GM19240 (cell line): ENCODE data around the gene IBTK.
"Not testable (repeated sequence)": the region's sequence is repeated elsewhere in the genome, so short reads cannot be mapped to it uniquely, and the experiment has no call there.

ENCODE experiments used
- DNase-seq: peaks from one replicate; pipeline ENCODE4 v3.0.0; 2011; ENCODE audit warnings: low spot score; ENCODE audit not compliant: insufficient read length

IBTK gene

DNA sequence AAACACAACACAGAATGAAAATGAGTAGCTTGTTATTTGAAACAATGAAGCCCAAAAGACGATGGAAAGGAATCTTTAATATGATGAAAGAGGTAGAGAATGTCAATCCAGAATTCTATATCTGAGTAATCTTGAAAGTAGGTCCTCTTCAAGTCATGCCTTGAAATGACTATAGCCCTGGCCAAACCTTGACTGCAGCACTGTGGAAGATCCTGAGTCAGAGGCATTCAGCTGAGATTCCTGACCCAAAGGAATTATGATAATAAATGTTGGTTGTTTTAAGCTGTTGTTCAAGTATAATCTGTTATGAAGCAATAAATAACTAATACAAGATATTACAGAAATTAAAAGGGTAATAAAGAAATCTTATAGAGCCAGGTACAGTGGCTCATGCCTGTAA is 64.8 kb downstream of the IBTK start:
- DNase-seq, result no peak

DNA sequence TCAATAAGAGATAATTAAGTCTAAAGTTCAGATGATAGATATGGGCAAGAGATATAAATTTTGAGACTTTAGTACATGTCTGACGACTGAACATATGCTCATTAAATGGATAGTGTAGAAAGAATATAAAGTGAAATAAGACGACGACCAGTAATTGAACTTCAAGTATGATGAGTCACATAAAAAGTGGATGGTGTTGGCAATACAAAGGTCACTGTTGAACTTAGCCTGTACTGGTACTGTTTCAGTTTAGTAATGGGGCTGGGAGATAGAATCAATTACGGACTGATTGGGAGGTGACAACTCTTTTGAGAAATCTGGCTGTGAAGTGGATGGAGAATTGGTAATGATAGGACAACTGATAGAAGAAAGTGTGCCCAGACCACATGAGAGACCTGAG is 68.1 kb downstream of the IBTK start:
- no peak for DNase-seq

DNA sequence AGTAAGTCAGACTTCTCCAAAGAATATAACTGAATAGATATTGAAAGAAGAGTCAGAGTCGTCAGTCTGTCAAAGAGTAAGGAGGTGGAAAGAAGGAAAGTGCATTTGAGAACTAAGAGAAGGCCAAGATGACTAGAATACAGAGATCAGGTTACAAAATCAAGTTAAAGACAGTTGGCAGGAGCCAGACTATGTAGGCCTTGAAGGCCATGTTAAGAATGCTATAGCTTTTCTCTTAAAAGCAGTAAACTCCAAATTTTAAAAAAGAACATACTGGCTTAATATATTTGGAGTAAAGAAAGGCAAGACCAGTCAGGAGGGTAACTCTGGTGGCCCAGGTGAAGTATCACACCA is 68.8 kb downstream of the IBTK start:
- DNase-seq, result no peak

DNA sequence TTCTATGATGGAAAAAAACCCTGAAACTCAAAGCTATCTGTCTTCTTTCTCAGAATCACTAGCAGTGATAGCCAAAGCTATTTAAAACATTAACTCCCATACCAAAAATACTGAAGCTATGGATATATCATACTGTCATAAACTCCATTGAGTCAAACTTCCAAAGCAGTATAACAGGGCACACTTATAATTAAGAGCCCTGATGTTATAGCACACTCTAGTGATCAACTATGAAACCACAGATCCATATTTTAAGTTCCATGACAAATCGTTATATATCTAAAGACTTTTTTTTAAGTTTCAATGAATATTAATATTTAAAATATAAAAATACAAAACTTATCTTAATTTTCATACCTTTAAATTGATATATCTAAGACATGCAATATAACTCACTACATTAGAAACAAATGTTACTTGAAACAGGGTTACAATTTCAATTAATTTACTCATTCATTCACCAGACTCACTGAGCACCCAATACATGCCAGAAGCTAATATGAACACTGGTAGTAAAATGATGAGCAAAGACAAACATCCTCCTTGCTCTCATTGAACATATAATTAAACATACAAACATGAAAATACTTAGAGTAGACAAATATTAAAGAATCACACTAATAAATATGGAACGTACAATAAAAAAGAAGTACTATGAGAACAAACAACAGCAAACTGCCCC is 69.3 kb downstream of the IBTK start:
- DNase-seq, result no peak

DNA sequence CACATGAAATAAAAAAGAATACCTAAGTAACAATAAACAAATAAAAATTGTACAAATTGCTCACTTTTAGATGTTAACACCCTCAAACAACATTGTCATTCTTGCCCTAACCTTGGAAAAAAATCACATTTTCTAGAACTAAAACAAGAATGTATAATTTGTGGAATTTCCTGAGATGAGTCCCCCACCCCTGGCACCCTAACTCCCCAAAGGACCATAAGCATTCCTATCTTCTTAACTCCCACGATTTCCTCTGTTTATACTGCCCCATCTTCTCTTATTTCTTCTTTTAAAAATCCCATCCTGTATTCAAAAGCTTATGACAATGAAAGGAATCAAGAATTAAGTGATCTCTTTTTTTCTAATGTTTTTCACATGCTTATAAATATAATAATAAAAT is 70.9 kb downstream of the IBTK start:
- no peak for DNase-seq

DNA sequence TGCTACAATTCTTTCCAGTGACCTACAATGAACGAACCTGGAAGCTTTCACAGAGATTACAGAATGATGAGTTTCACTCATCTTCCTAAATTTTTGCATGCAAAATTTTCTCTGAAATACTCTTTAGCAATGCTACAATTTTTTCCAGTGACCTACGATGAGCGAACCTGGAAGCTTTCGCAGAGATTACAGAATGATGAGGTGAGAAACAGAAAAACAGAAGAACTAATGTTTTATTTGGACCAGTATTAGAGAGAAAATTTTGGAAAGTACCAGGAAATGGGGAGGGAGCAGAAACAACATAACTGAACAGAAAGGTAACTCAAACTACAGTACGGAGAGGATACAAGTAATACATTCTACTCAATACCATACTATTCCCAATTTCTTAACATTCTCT is 75.0 kb downstream of the IBTK start:
- no peak for DNase-seq

DNA sequence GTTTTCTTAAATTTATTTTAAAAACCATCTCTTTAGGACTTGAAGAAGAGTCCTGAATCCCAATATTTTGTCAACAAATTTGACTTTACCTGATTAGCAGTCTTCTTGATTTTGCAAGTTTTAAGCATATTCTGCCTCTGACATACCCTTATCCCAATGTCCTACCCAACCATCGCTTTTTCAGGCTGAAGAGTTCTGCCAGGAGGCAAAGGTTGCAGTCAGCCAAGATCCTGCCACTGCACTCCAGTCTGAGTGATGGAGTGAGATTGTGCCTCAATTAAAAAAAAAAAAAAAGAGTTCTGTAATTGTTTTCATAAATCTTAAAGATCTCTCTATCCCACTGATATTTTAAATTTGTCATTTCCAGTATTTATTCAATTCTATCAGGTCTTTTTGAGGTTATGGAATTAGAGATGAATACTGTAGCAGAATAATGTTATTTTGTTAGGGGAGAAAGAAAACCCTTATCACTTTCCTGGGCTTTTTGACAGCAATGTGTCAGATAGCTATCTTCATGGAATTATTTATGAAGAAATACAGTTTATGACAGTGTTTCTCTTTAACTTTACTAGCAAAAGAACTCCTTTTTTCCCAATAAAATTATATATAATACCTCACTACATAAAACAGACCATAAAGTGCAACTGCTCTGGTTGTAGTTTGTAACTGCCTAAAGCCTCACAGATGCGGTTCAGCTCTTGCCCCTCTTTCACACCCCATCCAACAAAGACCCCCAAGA is 78.2 kb downstream of the IBTK start:
- no peak for DNase-seq

DNA sequence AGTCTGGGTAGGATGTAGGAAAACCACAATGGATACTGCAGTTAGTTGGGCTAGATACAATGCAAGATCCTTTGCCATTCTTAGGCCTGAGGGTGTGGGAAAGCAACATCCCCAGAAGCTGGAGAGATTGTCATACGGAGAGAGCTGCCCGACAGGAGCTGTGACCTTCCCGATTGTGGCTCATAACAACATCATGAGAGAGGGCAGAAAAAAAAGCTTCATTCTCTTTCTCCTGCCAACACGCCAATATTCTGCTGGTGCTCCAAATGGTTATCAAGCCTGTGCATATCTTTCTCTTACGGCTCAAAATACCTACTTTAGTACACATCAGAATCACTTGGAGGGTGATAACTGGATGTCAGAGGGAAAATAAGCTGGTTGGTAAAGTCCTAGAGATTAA is 81.1 kb downstream of the IBTK start:
- no peak for DNase-seq

DNA sequence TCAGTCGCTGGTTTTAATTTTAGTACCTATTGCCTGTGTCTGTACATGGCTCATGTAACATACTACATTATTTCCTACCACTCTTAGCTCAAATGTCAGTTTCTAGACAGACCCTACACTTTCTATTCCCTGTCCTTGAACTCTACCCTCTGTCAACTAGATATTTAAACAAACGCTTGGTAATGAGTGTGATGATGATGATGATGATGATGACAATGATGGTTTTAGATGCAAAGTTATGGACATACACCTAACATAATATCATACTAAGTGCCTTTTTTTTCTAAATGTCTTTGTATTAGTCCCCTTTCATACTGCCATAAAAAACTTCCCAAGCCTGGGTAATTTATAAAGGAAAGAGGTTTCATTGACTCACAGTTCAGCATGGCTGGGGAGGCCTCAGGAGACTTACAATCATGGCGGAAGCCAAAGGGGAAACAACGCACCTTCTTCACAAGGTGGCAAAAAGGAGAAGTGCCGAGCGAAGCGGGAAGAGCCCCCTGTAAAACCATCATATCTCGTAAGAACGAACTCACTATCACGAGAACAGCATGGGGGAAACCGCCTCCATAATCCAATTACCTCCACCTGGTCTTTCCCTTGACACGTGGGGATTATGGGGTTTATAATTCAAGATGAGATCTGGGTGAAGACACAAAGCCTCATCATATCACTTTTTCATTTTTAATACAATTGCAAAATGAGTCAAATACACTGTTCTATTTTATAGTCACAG is 87.1 kb downstream of the IBTK start:
- DNase-seq, result no peak

DNA sequence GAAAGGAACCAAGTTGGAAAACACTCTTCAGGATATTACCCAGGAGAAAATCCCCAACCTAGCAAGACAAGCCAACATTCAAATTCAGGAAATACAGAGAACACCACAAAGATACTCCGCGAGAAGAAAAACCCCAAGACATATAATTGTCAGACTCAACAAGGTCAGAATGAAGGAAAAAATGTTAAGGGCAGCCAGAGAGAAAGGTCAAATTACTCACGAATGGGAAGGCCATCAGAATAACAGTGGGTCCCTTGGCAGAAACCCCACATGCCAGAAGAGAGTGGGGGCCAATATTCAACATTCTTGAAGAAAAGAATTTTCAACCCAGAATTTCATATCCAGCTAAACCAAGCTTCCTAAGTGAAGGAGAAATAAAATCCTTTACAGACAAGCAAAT is 94.8 kb downstream of the IBTK start:
- DNase-seq, result not testable (repeated sequence)

DNA sequence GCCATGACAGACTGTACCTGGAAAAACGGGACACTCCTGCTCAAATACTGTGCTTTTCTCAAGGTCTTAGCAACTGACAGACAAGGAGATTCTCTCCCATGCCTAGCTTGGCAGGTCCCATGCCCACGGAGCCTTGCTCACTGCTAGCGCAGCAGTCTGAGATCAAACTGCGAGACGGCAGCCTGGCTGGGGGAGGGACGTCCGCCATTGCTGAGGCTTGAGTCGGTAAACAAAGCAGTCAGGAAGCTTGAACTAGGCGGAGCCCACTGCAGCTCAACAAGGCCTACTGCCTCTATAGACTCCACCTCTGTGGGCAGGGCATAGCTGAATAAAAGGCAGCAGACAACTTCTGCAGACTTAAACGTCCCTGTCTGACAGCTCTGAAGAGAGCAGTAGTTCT is 96.4 kb downstream of the IBTK start:
- not testable (repeated sequence) for DNase-seq

DNA sequence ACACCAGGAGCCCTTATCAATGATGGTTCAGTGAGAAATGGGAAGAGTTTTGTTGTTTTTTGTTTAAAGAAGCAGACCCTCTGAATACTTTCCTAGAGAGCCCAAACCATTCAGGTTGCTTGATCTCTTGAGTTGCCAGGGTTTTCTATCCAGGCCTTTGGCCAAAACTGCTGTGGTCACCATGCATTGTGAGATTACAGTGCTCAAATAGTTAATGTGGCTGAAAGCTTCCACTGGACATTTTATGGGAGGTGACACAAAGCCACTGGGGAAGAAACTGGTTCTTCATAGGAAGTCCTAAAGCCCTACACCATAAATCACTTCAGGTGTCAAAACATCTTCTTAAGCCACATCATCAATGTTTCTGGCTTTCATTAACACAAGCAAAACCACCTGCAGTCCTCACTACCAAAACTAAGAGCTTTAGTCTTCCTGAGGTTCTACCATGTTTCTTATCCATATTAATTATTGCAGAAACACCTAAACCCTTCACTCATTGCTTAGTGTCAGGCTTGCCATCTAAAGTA is 101.6 kb downstream of the IBTK start:
- DNase-seq, result no peak

DNA sequence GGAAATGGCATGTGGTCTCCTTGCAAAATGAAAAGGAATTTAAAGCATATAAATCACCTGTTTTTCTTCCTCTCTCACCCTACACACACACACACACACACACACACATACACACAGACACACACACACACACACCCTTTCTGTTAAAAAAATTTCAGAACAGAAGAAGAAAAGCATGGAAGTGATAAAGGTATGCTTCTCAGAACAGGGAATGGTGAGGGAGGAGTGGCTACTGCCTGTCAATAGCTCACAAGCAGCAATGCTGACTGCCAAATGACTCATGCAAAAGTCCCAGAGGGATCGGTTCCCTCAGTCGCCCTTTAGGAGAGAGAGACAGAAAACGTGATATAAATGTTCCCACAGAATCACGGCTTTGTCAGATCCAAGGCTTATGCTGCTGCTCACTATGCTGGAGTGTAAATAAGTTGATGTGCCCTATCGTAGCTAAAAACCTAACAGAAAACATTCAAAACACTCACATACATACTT is 102.6 kb downstream of the IBTK start:
- no peak for DNase-seq

DNA sequence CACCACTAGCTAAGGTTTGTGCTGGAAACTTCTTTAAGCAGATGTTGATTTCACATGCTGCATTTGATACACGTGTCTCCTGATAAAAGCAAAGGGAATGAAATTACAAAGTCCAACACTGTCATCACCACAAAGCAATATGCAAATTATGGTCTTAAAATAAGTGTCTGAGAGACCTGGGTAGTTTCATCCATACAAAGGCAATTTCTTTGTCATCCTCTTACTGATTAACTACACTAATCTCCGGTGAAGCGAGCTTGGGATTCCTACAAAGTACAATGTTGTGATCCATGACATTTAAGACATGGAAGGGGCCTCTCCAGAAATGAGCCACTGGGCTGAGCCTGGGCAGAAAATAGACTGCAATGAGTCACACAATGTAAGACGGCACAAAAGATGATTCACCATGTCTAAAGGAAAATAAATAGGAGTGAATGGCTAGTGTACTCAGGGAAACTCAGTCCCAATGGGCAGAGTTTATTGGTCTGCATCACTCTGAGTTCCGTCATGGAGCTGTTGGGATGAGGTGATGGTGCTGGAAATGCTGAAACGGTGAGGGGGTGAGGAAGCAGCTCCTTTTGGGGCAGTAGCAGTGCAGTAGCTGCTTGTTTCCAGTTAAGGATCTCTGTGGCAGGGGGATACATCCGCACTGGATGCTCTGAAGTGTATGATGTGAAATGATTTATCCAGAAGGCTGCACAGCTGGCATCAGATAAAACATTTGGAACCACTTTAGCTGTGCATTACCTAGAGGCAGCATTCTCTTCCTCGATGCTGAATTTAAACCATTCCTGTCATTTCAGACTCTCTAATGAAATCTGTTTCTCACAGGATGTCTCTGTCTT is 103.3 kb downstream of the IBTK start:
- DNase-seq, result no peak

DNA sequence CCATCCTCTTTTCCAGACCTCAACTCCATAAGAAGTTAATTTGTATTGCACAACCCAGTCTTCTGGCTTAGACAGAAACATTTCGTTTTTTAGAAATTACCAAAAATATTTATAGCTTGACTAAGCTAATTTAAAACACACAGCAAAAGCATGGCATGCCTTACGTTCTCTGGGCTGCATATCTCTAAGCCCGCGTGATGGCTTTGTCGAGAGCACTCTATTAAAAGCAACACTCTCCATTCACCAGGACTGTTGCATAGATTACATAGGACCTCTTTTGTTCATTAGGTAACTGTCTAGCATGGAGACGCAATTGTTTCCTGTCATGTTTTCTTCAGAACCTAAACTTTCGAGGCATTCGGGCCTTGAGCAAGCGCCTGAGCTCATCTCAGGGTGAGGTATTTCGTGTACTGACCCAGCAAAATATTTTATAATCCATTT is 104.5 kb downstream of the IBTK start:
- DNase-seq, result no peak

DNA sequence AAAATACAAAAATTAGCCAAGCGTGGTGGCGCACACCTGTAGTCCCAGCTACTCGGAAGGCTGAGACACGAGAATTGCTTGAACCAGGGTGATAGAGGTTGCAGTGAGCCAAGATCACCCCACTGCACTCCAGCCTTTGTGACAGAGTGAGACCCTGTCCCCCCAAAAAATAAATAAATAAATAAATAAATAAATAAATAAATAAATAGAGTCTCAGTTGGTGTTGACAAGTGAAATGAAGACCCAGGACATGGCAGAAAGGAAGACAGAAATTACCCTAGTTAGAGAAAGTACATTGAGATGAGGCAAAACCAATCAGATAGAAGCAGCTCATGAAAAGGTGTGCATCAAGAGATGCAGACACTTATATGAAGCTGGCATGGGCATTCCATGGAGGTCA is 105.0 kb downstream of the IBTK start:
- DNase-seq, result no peak

DNA sequence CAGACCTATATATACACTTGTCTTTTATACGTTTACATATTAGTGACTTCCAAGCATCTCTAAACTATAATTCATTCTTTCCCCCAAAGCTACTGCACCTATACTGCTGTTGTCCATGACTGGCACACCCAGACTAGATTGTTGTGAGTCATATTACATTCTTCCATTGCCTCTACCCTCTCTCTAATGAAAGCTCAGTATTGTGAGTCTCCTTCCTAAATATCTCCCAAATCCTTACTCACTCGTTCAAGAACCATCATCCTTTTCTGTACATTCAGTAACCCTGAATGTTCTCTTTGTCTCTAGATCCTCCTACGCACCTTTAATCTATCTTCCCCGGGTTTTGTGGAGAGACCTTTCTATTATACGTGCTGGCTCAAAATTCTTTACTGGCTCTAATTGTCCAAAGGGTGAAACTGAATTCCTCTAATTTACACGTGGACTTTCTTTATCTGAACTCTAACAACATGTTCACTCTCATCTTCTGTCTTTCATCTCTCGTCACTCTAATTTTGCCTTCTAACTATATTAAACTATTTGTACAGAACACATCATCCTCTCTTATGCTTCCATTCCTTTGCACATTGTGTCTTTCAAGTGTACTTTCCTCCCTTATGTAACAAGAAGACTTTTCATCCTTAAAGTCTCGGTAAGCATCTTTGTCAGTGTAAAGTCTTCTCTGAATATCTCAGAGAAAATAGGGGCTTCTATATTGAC is 109.3 kb downstream of the IBTK start:
- no peak for DNase-seq

DNA sequence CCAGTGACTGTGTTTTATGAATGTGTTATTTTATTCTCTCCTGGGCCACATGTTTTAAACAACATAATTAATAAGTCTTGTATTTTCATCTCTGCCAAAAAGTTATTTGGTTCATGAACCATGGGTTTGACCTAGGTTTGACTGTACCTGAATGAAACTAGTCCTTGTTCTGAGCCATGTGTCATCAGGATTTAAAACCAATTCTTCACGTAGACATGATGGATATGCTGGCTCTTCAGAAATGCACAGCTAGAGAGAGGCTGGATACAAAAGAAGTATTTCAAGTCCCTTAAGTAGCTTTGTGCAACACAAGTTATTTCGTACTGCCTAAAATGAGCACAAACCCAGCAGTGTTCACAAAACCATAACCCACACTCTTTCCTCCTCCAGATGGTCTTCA is 116.1 kb downstream of the IBTK start:
- no peak for DNase-seq

DNA sequence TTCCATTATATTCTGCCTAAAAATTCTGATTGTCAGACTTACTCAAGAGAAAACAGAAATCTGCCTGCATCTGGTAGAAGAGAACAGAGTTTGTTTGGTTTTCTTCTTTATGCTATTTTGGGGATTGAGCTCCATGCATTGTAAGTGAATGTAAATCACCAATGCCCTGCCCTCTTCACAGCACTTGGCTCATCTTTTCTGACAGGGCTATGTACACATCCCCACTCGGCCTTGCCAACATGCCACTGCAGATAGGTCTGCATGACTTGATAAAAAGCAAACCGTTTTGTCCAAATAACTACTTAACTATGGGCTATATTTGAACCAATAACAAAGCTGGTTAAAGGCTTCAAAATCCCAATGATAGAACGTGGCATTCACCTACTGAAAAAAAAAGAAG is 117.7 kb downstream of the IBTK start:
- DNase-seq, result no peak

DNA sequence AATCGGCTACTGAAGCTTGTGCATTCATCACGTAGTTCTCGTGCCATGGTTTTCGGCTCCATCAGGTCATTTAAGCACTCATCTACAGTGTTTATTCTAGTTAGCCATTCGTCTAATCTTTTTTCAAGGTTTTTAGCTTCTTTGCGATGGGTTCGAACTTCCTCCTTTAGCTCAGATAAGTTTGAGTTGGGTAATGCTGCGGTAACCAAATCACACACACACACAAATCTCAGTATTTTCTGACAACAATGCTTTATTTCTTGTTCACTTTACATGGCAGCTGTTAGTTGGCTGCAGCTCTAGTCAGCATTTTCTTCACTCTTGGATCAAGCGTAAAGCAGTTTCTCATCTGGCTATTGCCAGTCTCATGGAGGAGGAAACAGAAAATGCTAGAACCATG is 118.6 kb downstream of the IBTK start:
- not testable (repeated sequence) for DNase-seq

DNA sequence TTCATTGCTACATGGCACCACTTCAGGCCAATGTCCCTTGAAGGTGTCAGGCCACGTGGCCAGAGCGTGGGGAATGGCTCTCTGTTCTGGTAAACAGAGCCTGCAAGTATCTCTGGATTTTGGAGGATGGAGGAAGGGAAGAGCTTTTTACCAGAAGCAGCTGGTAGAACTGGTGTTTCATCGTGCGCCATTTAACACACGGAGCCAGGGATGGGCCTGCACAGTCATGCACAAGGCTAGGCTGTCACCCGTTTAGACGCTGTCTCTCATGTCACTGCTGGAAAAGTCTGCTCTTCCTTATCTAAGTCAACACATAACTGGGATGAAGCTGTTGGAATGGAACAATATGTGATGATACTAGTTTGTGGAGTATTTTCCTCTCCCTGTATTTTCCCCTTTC is 123.9 kb downstream of the IBTK start:
- DNase-seq, result no peak
